ENCODE results near the gene FAM118B. TPM values are rescaled to one million over a fixed set of nuclear protein-coding genes. Genes with fewer than 3 reads are reported as not detected.
"Not testable (repeated sequence)": the region's sequence is repeated elsewhere in the genome, so short reads cannot be mapped to it uniquely, and the experiment has no call there.

FAM118B gene
- total RNA-seq, 1 donor from 2014 or later, result 11.7 TPM

DNA sequence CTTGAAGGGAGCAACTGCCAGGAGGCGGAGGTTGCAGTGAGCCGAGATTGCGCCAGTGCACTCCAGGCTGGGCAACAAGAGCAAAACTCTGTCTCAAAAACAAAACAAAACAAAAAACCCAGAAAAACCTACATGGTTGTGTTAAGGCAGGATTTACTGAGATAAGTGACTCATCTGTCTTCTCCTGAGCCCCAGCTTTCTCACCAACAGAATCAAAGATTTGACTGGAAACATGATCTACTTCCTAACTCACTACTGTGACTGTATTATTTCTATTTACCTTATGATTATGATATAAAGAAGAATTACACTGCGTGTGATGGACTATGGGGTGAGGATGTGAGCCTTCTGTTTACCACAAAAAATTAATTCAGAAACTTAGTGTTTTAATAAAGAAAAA lies 21.8 kb downstream of the FAM118B start:
- intact Hi-C loops (cut with micrococcal nuclease), result no loop called here
- DNase-seq, result no peak
- no peak overlapping the region for H3K4me3 Mint-ChIP-seq
- ATAC-seq (ENCODE audit: low read depth), result no peak
- no peaks in the 10 kb centered on the region for H3K4me1 Mint-ChIP-seq
- TF ChIP-seq, protein P1, sequence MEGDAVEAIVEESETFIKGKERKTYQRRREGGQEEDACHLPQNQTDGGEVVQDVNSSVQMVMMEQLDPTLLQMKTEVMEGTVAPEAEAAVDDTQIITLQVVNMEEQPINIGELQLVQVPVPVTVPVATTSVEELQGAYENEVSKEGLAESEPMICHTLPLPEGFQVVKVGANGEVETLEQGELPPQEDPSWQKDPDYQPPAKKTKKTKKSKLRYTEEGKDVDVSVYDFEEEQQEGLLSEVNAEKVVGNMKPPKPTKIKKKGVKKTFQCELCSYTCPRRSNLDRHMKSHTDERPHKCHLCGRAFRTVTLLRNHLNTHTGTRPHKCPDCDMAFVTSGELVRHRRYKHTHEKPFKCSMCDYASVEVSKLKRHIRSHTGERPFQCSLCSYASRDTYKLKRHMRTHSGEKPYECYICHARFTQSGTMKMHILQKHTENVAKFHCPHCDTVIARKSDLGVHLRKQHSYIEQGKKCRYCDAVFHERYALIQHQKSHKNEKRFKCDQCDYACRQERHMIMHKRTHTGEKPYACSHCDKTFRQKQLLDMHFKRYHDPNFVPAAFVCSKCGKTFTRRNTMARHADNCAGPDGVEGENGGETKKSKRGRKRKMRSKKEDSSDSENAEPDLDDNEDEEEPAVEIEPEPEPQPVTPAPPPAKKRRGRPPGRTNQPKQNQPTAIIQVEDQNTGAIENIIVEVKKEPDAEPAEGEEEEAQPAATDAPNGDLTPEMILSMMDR (IDR thresholded peaks at IDR 0.05), result no peak
- H3K36me3 Mint-ChIP-seq (ENCODE audit: low read depth), result peaks cover 35% of the 10 kb centered on the region
- no peak overlapping the region for H3K27ac Mint-ChIP-seq
- ChIA-PET CTCF (no interaction called here), POLR2A (no interaction called here)
- H3K9me3 Mint-ChIP-seq, result no peaks in the 10 kb centered on the region
- no peaks in the 10 kb centered on the region for H3K27me3 Mint-ChIP-seq

GRCh38 chr11:126246636-126247035 lies 35.1 kb downstream of the FAM118B start:
- Mint-ChIP-seq H3K27me3 (no peaks in the 10 kb centered on the region), H3K9me3 (no peaks in the 10 kb centered on the region), H3K4me3 (no peak overlapping the region), H3K27ac (no peak overlapping the region), H3K4me1 (no peaks in the 10 kb centered on the region), H3K36me3 (ENCODE audit: low read depth) (peaks cover 44% of the 10 kb centered on the region)
- ChIA-PET POLR2A (no interaction called here), CTCF (no interaction called here)
- ATAC-seq (ENCODE audit: low read depth) (no peak), DNase-seq (no peak)
- TF ChIP-seq, protein P1 (IDR thresholded peaks at IDR 0.05), result no peak
- intact Hi-C loops (cut with micrococcal nuclease), result no loop called here

DNA sequence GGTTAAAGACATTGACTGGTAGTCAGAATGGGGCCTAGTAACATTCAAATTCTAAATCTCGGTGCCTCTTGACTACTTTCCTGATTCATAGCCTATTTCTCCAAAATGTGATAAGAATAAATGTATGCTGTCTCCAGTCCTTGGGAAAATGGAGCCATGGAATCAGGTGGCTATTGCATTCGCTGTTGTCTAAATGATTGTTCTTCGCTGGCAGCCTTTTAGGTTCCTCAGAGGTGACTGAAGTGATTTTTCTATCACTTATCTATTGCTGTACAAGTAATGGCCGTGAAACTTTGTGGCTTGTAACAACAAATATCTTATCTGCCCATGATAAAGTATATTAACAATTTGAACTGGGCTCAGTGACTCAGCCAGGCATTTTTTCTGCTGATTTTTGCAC lies 41.7 kb downstream of the FAM118B start:
- ChIA-PET POLR2A (no interaction called here), CTCF (no interaction called here)
- H3K4me1 Mint-ChIP-seq, result no peaks in the 10 kb centered on the region
- H3K27me3 Mint-ChIP-seq, result no peaks in the 10 kb centered on the region
- TF ChIP-seq, protein P1 (IDR thresholded peaks at IDR 0.05), result no peak
- DNase-seq, result no peak
- H3K4me3 Mint-ChIP-seq, result no peak overlapping the region
- no peak for ATAC-seq (ENCODE audit: low read depth)
- intact Hi-C loops (cut with micrococcal nuclease), result no loop called here
- H3K27ac Mint-ChIP-seq, result no peak overlapping the region
- peaks cover 43% of the 10 kb centered on the region for H3K36me3 Mint-ChIP-seq (ENCODE audit: low read depth)
- no peaks in the 10 kb centered on the region for H3K9me3 Mint-ChIP-seq

DNA sequence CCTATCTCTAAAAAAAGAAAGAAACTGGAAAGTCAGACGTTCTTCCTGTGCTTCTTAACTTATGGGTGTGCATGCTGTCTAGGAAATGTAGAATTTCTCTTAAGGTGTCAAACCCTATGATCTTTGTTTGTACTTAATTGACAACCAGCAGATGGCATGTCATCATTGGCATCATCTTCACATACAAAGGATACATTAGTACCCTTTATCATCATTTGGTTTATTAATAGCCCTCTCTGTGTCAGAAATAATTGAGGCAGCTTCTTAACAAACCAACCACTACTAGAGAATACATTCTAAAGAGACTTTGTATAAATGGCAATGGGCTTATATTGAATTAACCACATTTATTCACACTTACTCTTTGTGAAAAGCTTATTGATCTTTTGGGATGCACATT lies 43.2 kb downstream of the FAM118B start:
- CTCF ChIA-PET, result no interaction called here

GRCh38 chr11:126255507-126255906 lies 43.9 kb downstream of the FAM118B start:
- intact Hi-C loops (cut with micrococcal nuclease); H3K9me3 Mint-ChIP-seq; H3K27ac Mint-ChIP-seq; DNase-seq; H3K27me3 Mint-ChIP-seq; H3K4me3 Mint-ChIP-seq; ATAC-seq (ENCODE audit: low read depth); H3K4me1 Mint-ChIP-seq; CTCF ChIA-PET; POLR2A ChIA-PET: not testable (repeated sequence)
- peaks cover 46% of the 10 kb centered on the region for H3K36me3 Mint-ChIP-seq (ENCODE audit: low read depth)

More for the DNA sequence above, 43.2 kb downstream of the FAM118B start:
- ATAC-seq (ENCODE audit: low read depth) (no peak), DNase-seq (no peak)
- H3K4me1 Mint-ChIP-seq, result no peaks in the 10 kb centered on the region
- TF ChIP-seq, protein P1 (IDR thresholded peaks at IDR 0.05), result no peak
- no peak overlapping the region for H3K4me3 Mint-ChIP-seq
- no peak overlapping the region for H3K27ac Mint-ChIP-seq
- H3K9me3 Mint-ChIP-seq, result no peaks in the 10 kb centered on the region
- intact Hi-C loops (cut with micrococcal nuclease), result no loop called here
- no peaks in the 10 kb centered on the region for H3K27me3 Mint-ChIP-seq
- peaks cover 46% of the 10 kb centered on the region for H3K36me3 Mint-ChIP-seq (ENCODE audit: low read depth)
- POLR2A ChIA-PET, result interaction anchor here (0.6 kb wide), 1 partner anchor 34 kb away, joined by 7 read pairs; no protein-coding TSS in a partner anchor

GRCh38 chr11:126256216-126256615 lies 44.6 kb downstream of the FAM118B start:
- no peak overlapping the region for H3K4me3 Mint-ChIP-seq
- H3K27ac Mint-ChIP-seq, result no peak overlapping the region
- H3K36me3 Mint-ChIP-seq (ENCODE audit: low read depth), result peaks cover 49% of the 10 kb centered on the region
- DNase-seq, result no peak
- no peaks in the 10 kb centered on the region for H3K4me1 Mint-ChIP-seq
- ChIA-PET POLR2A (no interaction called here), CTCF (no interaction called here)
- no peaks in the 10 kb centered on the region for H3K27me3 Mint-ChIP-seq
- H3K9me3 Mint-ChIP-seq, result no peaks in the 10 kb centered on the region
- intact Hi-C loops (cut with micrococcal nuclease), result no loop called here
- TF ChIP-seq, protein P1 (IDR thresholded peaks at IDR 0.05), result no peak
- ATAC-seq (ENCODE audit: low read depth), result no peak

Data from activated B cell treated with CpG ODN at 0.5 μM for 24 hours (primary cell).